ENCODE data around the gene ACLY.

Gene ACLY

DNA sequence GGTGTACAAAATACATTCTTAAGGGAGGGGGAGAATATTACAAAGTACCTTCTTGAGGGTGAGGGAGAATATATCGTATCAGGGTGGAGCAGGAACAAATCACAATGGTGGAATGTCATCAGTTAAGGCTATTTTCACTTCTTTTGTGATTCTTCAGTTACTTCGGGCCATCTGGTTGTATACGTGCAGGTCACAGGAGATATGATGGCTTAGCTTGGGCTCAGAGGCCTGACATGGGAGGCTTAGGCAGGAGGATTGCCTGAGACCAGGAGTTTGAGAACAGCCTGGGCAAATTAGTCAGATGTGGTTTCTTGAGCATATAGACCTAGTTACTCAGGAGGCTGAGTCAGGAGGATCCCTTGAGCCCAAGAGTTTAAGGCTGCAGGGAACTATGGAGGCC, 24.7 kb upstream of the ACLY start:
- Histone ChIP-seq H3K9me3 (ENCODE audit: severe bottlenecking) (no peaks in the 10 kb centered on the region), H3K36me3 (no peaks in the 10 kb centered on the region; the same call in 1 of the 2 replicates), H3K4me3 (ENCODE audit: low read depth, low read length) (no peak overlapping the region), H3K27ac (no peak overlapping the region), H3K27me3 (ENCODE audit: insufficient read depth, low read depth, severe bottlenecking) (no peaks in the 10 kb centered on the region)
- TF ChIP-seq, protein P1, sequence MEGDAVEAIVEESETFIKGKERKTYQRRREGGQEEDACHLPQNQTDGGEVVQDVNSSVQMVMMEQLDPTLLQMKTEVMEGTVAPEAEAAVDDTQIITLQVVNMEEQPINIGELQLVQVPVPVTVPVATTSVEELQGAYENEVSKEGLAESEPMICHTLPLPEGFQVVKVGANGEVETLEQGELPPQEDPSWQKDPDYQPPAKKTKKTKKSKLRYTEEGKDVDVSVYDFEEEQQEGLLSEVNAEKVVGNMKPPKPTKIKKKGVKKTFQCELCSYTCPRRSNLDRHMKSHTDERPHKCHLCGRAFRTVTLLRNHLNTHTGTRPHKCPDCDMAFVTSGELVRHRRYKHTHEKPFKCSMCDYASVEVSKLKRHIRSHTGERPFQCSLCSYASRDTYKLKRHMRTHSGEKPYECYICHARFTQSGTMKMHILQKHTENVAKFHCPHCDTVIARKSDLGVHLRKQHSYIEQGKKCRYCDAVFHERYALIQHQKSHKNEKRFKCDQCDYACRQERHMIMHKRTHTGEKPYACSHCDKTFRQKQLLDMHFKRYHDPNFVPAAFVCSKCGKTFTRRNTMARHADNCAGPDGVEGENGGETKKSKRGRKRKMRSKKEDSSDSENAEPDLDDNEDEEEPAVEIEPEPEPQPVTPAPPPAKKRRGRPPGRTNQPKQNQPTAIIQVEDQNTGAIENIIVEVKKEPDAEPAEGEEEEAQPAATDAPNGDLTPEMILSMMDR (IDR thresholded peaks at IDR 0.05; ENCODE audit: low read depth, low read length) = no peak
- no peak for DNase-seq

DNA sequence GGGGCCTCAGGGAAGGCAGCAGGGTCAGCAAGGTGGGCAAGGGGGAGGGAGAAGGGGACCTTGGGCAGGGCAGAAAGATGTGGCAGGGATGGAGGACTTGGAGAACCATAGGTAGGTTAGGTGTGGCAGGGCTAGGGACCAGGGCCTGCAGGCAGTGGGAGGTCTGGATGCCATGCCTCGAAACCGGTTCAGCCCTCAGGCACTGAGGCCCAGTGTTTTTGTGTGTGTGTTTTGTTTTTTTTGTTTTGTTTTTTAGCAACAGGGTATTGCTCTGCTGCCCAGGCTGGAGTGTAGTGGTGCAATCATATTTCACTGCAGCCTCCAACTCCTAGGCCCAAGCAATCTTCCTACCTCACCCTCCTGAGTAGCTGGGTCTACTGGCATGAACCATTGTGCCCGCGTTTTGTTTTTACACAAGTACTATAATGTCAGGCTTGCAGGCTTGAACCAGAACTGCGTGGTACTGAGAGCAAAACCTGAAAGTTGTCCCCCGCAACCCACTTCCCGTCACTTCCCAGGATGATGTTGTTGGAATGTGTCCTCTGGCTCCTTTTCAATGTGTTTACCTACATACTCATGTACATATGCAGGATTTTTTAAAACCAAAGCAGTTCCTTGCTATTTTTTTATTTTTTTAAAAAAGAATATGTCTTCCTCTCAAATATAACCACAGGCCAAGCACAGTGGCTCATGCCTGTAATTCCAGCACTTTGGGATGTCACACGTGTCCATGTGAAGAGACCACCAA, 24.0 kb upstream of the ACLY start:
- H3K4me3 ChIP-seq (ENCODE audit: low read depth, low read length) = no peak overlapping the region
- no peaks in the 10 kb centered on the region; the same call in 1 of the 2 replicates for H3K36me3 ChIP-seq
- no peaks in the 10 kb centered on the region for H3K9me3 ChIP-seq (ENCODE audit: severe bottlenecking)
- no peak overlapping the region for H3K27ac ChIP-seq
- TF ChIP-seq, protein P1 (IDR thresholded peaks at IDR 0.05; ENCODE audit: low read depth, low read length) = no peak
- H3K27me3 ChIP-seq (ENCODE audit: insufficient read depth, low read depth, severe bottlenecking) = no peaks in the 10 kb centered on the region
- no peak for DNase-seq

DNA sequence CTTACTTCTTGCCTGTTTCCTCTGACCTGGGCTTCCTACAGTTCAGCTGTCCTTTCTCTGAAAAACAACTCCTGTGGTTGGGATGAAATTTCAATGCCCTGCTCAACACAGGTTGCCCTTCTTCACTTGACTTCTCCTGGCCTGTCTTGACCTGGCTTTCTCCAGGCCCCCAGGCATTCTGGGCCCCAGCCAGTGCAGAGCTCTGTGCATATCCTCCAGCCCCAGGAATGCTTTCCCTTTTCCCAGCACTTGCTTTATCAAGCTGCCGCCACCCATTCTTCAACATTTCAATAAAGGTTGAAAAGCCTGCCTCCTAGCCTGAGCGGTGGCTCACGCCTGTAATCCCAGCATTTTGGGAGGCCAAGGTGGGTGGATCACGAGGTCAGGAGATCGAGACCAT, 22.4 kb upstream of the ACLY start:
- no peak for DNase-seq
- H3K9me3 ChIP-seq (ENCODE audit: severe bottlenecking) = no peaks in the 10 kb centered on the region
- peaks cover 11% of the 10 kb centered on the region for H3K36me3 ChIP-seq
- H3K27me3 ChIP-seq (ENCODE audit: insufficient read depth, low read depth, severe bottlenecking) = no peaks in the 10 kb centered on the region
- no peak overlapping the region for H3K4me3 ChIP-seq (ENCODE audit: low read depth, low read length)
- TF ChIP-seq, protein P1 (IDR thresholded peaks at IDR 0.05; ENCODE audit: low read depth, low read length) = no peak
- H3K27ac ChIP-seq = no peak overlapping the region

DNA sequence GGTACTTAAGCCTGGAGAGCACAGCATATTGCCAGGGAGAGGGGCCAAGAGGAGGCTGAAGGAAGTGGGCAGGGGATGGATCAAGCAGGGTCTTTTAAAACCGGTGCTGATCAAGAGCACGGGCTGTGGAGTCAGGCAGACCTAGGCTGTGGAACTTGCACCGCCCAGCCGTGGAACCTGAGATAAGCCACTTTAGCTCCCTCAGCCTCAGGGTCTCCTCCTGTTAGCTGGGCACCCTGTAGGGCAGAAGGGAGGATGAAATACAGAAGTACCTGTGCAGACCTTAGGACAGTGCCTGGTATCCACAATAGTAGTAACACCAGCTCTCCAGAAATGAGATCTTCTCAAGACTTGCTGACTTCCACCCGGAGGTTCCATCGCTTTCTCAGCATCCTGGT, 20.9 kb upstream of the ACLY start:
- DNase-seq = no peak
- Histone ChIP-seq H3K36me3 (peaks cover 14% of the 10 kb centered on the region), H3K27ac (peak overlapping the region; percentile 63), H3K9me3 (ENCODE audit: severe bottlenecking) (no peaks in the 10 kb centered on the region), H3K4me3 (ENCODE audit: low read depth, low read length) (no peak overlapping the region), H3K27me3 (ENCODE audit: insufficient read depth, low read depth, severe bottlenecking) (no peaks in the 10 kb centered on the region)
- TF ChIP-seq, protein P1 (IDR thresholded peaks at IDR 0.05; ENCODE audit: low read depth, low read length) = no peak

DNA sequence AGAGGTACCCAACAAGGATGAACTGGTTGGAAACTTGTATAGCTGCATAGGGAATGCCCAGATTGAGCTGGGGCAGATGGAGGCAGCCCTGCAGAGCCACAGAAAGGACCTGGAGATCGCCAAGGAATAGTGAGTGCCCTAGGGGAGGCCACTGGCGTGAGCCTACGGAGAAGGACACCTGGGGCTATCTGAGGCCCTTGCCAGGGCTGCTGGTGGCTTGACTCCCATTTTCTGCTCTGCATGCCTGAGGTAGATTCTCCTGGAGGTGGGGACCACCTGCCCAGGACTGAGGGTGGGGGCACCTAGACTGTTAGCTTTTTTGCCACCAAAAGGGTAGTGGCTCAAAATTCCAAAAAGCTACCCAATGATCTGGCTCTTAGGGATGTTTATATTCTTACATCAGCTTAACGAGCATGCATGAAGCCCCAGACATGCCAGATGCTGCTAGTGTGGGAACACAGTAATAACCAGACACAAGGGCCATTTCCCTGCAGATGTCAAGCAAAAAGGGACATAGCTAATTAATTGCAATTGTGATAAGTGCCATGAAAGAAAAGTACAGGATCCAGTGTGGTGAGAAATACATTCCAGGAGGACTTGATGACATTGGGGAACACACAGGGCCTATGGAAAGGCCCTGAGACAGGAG, 20.4 kb upstream of the ACLY start:
- TF ChIP-seq, protein P1 (IDR thresholded peaks at IDR 0.05; ENCODE audit: low read depth, low read length) = no peak
- Histone ChIP-seq H3K27me3 (ENCODE audit: insufficient read depth, low read depth, severe bottlenecking) (no peaks in the 10 kb centered on the region), H3K9me3 (ENCODE audit: severe bottlenecking) (no peaks in the 10 kb centered on the region), H3K27ac (peak overlapping the region; percentile 63), H3K36me3 (peaks cover 14% of the 10 kb centered on the region), H3K4me3 (ENCODE audit: low read depth, low read length) (no peak overlapping the region)
- peak; percentile 59 for DNase-seq
